Esophagus muscularis mucosa (tissue), 4 donors: ENCODE measurements around the gene DOCK8.

Source experiments
- EP300 ChIP-seq: sonication (generic); formaldehyde crosslinking; IDR thresholded peaks from one replicate; pipeline ENCODE4 v1.6.1; 2017; ENCODE audit warnings: antibody characterized with exemption
- POLR2A ChIP-seq: fragments of 450-650 bp; IDR thresholded peaks from one replicate; pipeline ENCODE4 v1.6.1; 2017; ENCODE audit warnings: antibody characterized with exemption, moderate library complexity, mild to moderate bottlenecking, low read depth
- POLR2AphosphoS5 ChIP-seq, 2 donors: sonication (generic); formaldehyde crosslinking; IDR thresholded peaks; one replicate each; pipeline ENCODE4 v1.6.1; 2017; ENCODE audit warnings: antibody characterized with exemption in 2 of 2
- TF ChIP-seq, protein P1 (sequence below), 3 experiments: fragments of 200-600 bp in 2 of 3; fragments of 450-650 bp in 1 of 3; sonication (generic) in 2 of 3; IDR thresholded peaks; one replicate each; pipeline ENCODE4 v1.5.1; 2017 to 2019; ENCODE audit warnings: antibody characterized with exemption in 3 of 3, mild to moderate bottlenecking in 2 of 3, moderate library complexity in 1 of 3

DNA sequence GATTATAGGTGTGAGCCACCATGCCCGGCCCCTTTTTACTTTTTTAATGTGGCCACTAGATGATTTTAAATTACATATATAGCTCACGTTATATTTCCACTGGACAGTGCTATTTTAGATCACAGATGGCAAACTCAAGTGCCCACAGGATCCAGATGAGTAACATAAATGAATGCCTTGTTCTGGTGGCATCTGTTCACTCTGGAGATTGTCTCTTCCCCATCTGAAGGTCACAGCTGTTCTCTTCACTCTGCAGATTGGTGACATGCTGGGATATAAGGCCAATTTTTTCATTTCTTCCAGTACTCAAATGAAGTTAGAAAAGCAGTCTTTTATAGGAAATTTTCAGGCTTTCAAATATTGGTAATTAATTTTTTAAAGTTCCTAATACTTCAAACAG, 160.1 kb downstream of the DOCK8 start:
- TF ChIP-seq, protein P1, sequence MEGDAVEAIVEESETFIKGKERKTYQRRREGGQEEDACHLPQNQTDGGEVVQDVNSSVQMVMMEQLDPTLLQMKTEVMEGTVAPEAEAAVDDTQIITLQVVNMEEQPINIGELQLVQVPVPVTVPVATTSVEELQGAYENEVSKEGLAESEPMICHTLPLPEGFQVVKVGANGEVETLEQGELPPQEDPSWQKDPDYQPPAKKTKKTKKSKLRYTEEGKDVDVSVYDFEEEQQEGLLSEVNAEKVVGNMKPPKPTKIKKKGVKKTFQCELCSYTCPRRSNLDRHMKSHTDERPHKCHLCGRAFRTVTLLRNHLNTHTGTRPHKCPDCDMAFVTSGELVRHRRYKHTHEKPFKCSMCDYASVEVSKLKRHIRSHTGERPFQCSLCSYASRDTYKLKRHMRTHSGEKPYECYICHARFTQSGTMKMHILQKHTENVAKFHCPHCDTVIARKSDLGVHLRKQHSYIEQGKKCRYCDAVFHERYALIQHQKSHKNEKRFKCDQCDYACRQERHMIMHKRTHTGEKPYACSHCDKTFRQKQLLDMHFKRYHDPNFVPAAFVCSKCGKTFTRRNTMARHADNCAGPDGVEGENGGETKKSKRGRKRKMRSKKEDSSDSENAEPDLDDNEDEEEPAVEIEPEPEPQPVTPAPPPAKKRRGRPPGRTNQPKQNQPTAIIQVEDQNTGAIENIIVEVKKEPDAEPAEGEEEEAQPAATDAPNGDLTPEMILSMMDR (IDR thresholded peaks at IDR 0.05) = no peak
- TF ChIP-seq POLR2AphosphoS5 (IDR thresholded peaks at IDR 0.05) = no peak
- no peak for TF ChIP-seq POLR2A
- no peak for TF ChIP-seq EP300
